ENCODE data around the gene GSTCD. TPM values are rescaled to one million over a fixed set of nuclear protein-coding genes. Genes with fewer than 3 reads are reported as not detected.

GSTCD gene
- total and polyA plus RNA-seq, 2 of the 4 experiments (the other 2 are of a cell fraction), result 5.2 to 20.3 TPM

GRCh38 chr4:105674011-105674410 lies 34.6 kb upstream of the GSTCD start:
- no peaks in the 10 kb centered on the region for H3K9me3 ChIP-seq (ENCODE audit: control insufficient read depth, insufficient read depth, low read length)
- no peak overlapping the region for H3K4me2 ChIP-seq (ENCODE audit: low read depth, low read length)
- no peak overlapping the region for H4K5ac ChIP-seq (ENCODE audit: low read depth, low read length)
- H3K23ac ChIP-seq (ENCODE audit: low read depth, low read length), result no peak overlapping the region
- no peak overlapping the region for H3K18ac ChIP-seq (ENCODE audit: low read depth, low read length)
- H4K91ac ChIP-seq (ENCODE audit: insufficient read depth, low read depth, low read length), result no peak overlapping the region
- no peak overlapping the region for H3K4ac ChIP-seq (ENCODE audit: low read depth, low read length)
- H2BK15ac ChIP-seq (ENCODE audit: low read depth, low read length), result no peak overlapping the region
- H2AK9ac ChIP-seq (replicated peaks; ENCODE audit: low read depth, low read length, poor library complexity), result no peak overlapping the region
- 75% methylated on average over 1 of the region's 1 CpG; no CpG with 5 or more reads in 1 of the 2 experiments for WGBS, 2 experiments (ENCODE audit: extremely low coverage in 2 of 2, insufficient read length in 1 of 2)
- POLR2A ChIA-PET (ENCODE audit: unreplicated experiment), result no interaction called here
- no peaks in the 10 kb centered on the region for H4K20me1 ChIP-seq (ENCODE audit: insufficient read depth, low read length)
- H3K4me3 ChIP-seq (ENCODE audit: insufficient read depth, low read depth, low read length), result no peak overlapping the region
- H2AK5ac ChIP-seq (ENCODE audit: low read depth, low read length), result no peak overlapping the region
- no peak overlapping the region for H3K27ac ChIP-seq (ENCODE audit: insufficient read depth, low read length)
- H3K56ac ChIP-seq (ENCODE audit: extremely low read depth, insufficient read depth, low read length), result no peak overlapping the region
- intact Hi-C loops (cut with micrococcal nuclease), result no loop called here
- BruUV-seq (replicated peaks), result no TSS peak
- dilution Hi-C loops (cut with HindIII; ENCODE audit: low sequenced_read_pairs, unreplicated experiment), result no loop called here
- H3K36me3 ChIP-seq (ENCODE audit: control insufficient read depth, insufficient read depth, low read length), result no peaks in the 10 kb centered on the region
- ATAC-seq (ENCODE audit: low read depth) (no peak), DNase-seq (no peak)
- H4K8ac ChIP-seq (ENCODE audit: low read depth in 2 of 2, low read length in 2 of 2), result no peak overlapping the region
- no peak overlapping the region for H2BK120ac ChIP-seq (ENCODE audit: low read depth, low read length)
- H3K27me3 ChIP-seq (ENCODE audit: control insufficient read depth, insufficient read depth, low read length), result no peaks in the 10 kb centered on the region; the same call in 1 of the 2 replicates
- no peaks in the 10 kb centered on the region for H3K4me1 ChIP-seq (ENCODE audit: control insufficient read depth, insufficient read depth, low read length)
- CTCF ChIA-PET, result no interaction called here
- no peak overlapping the region for H2BK5ac ChIP-seq (ENCODE audit: low read depth, low read length, poor library complexity, severe bottlenecking)
- in situ Hi-C loops (cut with MboI; ENCODE audit: low sequenced_read_pairs), result no loop called here
- TF ChIP-seq RCOR1 (IDR thresholded peaks at IDR 0.05; ENCODE audit: insufficient replicate concordance, low read length) (no peak), CEBPB (IDR thresholded peaks at IDR 0.05; ENCODE audit: low read depth, low read length) (no peak)
- H2AFZ ChIP-seq (replicated peaks; ENCODE audit: low read length, poor library complexity), result no peak overlapping the region
- no peak overlapping the region for H2BK20ac ChIP-seq (ENCODE audit: low read depth, low read length)
- no peak overlapping the region for H3K9ac ChIP-seq (ENCODE audit: low read depth, low read length)
- no peaks in the 10 kb centered on the region for H3K79me1 ChIP-seq (ENCODE audit: low read depth in 1 of 2, low read length in 2 of 2)
- H3K14ac ChIP-seq (replicated peaks; ENCODE audit: low read depth, low read length), result no peak overlapping the region
- no peaks in the 10 kb centered on the region for H3K9me1 ChIP-seq (ENCODE audit: insufficient read depth, low read length)

All from IMR-90 (cell line).